KMS-11 (cell line): ENCODE data around the gene CASP10.
"Not testable (repeated sequence)": the region's sequence is repeated elsewhere in the genome, so short reads cannot be mapped to it uniquely, and the experiment has no call there.

ENCODE experiments used
- H2AFZ ChIP-seq: fragments of 200-600 bp; sonication (generic); 2 replicates; pipeline ENCODE4 v1.6.1; 2016; ENCODE audit warnings: antibody characterized with exemption, mixed run types, low read depth
- H3K27ac ChIP-seq: fragments of 200-600 bp; sonication (generic); 2 replicates; pipeline ENCODE4 v1.6.1; 2016; ENCODE audit warnings: mild to moderate bottlenecking, mixed run types
- H3K27me3 ChIP-seq: fragments of 200-600 bp; sonication (generic); 2 replicates; pipeline ENCODE4 v1.6.1; 2017; ENCODE audit warnings: mild to moderate bottlenecking, low read depth, mixed run types, moderate library complexity; ENCODE audit not compliant: insufficient read depth
- H3K36me3 ChIP-seq: fragments of 200-600 bp; sonication (generic); 2 replicates; pipeline ENCODE4 v1.6.1; 2017; ENCODE audit warnings: mild to moderate bottlenecking, mixed run types; ENCODE audit not compliant: insufficient read depth
- H3K4me1 ChIP-seq: fragments of 200-600 bp; sonication (generic); 2 replicates; pipeline ENCODE4 v1.6.1; 2016; ENCODE audit warnings: mild to moderate bottlenecking, low read depth, mixed run types; ENCODE audit not compliant: poor library complexity, severe bottlenecking
- H3K4me2 ChIP-seq: fragments of 200-600 bp; sonication (generic); 2 replicates; pipeline ENCODE4 v1.7.0; 2016; ENCODE audit warnings: mild to moderate bottlenecking, mixed run types
- H3K4me3 ChIP-seq: fragments of 200-600 bp; sonication (generic); IDR thresholded peaks from 2 replicates; pipeline ENCODE4 v1.6.1; 2017; ENCODE audit warnings: low read depth, low read length, mixed read lengths; ENCODE audit not compliant: insufficient read depth
- H3K79me2 ChIP-seq: fragments of 200-600 bp; sonication (generic); 2 replicates; pipeline ENCODE4 v1.6.1; 2016; ENCODE audit warnings: low read depth, mixed run types; ENCODE audit not compliant: insufficient read depth
- H3K9ac ChIP-seq: fragments of 200-600 bp; sonication (generic); 2 replicates; pipeline ENCODE4 v1.6.1; 2016; ENCODE audit warnings: mild to moderate bottlenecking, mixed run types
- H4K20me1 ChIP-seq: fragments of 200-600 bp; sonication (generic); 2 replicates; pipeline ENCODE4 v1.6.1; 2016; ENCODE audit warnings: mild to moderate bottlenecking, mixed run types; ENCODE audit not compliant: insufficient read depth
- TF ChIP-seq, protein P1 (sequence below): fragments of 200-600 bp; sonication (generic); conservative IDR thresholded peaks from 2 replicates; pipeline ENCODE4 v1.6.1; 2017; ENCODE audit warnings: low read depth, mild to moderate bottlenecking, antibody characterized with exemption, low read length, moderate library complexity, mixed read lengths

CASP10 gene

DNA sequence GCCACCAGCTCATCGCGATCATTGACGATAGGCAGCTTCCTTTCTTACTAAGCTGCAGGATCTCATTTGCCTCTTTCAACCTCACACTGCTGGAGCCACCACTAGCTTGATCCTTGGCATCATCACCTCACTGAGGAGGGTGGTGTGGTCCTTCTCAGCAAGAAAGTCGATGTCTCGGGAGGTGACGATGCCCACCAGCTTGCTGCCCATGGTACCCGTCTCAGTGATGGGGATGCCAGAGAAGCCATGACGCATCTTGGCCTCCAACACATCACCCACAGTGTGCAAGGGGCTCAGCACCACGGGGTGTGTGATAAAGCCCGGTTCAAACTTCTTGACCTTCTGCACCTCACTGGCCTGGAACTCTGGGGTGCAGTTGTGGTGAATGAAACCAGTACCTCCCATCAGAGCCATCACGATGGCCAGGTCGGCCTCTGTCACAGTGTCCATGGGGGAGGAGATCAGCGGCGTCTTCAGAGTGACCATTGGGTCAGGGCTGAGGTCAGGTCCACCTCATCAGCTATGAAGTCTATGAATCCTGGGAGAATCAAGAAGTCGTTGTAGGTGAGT is 44.5 kb upstream of the CASP10 start:
- H3K79me2 ChIP-seq = peaks cover 14% of the 10 kb centered on the region; the same call in 1 of the 2 replicates
- H3K4me2 ChIP-seq = no peak overlapping the region
- H3K27ac ChIP-seq = no peak overlapping the region
- no peaks in the 10 kb centered on the region for H3K27me3 ChIP-seq
- no peaks in the 10 kb centered on the region for H3K4me1 ChIP-seq
- H4K20me1 ChIP-seq = no peaks in the 10 kb centered on the region
- no peak overlapping the region for H3K9ac ChIP-seq
- TF ChIP-seq, protein P1, sequence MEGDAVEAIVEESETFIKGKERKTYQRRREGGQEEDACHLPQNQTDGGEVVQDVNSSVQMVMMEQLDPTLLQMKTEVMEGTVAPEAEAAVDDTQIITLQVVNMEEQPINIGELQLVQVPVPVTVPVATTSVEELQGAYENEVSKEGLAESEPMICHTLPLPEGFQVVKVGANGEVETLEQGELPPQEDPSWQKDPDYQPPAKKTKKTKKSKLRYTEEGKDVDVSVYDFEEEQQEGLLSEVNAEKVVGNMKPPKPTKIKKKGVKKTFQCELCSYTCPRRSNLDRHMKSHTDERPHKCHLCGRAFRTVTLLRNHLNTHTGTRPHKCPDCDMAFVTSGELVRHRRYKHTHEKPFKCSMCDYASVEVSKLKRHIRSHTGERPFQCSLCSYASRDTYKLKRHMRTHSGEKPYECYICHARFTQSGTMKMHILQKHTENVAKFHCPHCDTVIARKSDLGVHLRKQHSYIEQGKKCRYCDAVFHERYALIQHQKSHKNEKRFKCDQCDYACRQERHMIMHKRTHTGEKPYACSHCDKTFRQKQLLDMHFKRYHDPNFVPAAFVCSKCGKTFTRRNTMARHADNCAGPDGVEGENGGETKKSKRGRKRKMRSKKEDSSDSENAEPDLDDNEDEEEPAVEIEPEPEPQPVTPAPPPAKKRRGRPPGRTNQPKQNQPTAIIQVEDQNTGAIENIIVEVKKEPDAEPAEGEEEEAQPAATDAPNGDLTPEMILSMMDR = no peak
- H3K36me3 ChIP-seq = peaks cover 12% of the 10 kb centered on the region; the same call in 1 of the 2 replicates
- H2AFZ ChIP-seq = no peak overlapping the region
- no peak overlapping the region for H3K4me3 ChIP-seq

DNA sequence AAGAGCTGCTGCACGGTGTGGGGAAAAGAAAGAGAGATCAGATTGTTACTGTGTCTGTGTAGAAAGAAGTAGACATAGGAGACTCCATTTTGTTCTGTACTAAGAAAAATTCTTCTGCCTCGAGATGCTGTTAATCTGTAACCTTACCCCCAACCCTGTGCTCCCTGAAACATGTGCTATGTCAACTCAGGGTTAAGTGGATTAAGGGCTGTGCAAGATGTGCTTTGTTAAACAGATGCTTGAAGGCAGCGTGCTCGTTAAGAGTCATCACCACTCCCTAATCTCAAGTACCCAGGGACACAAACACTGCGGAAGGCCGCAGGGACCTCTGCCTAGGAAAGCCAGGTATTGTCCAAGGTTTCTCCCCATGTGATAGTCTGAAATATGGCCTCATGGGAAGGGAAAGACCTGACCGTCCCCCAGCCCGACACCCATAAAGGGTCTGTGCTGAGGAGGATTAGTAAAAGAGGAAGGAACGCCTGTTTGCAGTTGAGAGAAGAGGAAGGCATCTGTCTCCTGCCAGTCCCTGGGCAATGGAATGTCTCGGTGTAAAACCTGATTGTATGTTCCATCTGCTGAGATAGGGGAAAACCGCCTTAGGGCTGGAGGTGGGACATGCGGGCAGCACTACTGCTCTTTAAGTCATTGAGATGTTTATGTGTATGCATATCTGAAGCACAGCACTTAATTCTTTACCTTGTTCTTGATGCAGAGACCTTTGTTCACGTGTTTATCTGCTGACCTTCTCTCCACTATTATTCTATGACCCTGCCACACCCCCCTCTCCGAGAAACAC is 43.8 kb upstream of the CASP10 start:
- H3K36me3 ChIP-seq = peaks cover 12% of the 10 kb centered on the region; the same call in 1 of the 2 replicates
- not testable (repeated sequence) for H3K27me3 ChIP-seq, H3K9ac ChIP-seq

DNA sequence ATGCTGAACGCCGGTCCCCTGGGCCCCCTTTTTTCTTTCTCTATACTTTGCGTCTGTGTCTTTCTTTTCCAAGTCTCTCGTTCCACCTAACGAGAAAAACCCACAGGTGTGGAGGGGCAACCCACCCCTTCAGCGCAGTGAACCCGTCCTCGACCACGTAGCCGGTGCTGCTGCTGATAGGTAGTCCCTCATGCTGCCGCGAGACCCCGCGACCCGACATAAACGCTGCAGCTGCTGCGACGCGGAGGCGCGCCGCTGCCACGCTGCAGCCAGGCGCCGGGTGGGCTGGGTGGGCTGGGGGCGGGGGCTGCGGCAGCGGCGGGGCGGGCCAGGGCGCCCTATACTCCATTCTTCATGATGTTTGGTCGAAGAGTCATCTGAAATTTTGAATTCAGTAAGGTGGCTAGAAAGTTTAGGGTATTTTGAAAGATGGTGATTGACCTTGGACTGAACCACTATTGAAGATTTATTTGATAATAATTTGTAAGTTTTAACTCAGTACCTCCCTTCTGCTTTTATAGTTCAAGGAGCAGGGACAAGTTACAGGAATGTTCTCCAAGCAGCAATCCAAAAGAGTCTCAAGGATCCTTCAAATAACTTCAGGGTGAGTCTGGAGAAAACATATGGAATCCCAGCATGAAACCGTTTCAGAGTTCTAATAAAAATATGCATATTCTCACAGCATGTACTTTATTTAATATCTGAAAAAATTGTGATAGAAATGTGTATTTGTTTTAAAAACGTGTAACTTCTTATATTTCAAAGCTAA is 42.9 kb upstream of the CASP10 start:
- H3K79me2 ChIP-seq = peaks cover 9% of the 10 kb centered on the region; the same call in 1 of the 2 replicates
- TF ChIP-seq, protein P1 = no peak
- H3K4me3 ChIP-seq = no peak overlapping the region
- no peak overlapping the region for H3K9ac ChIP-seq
- H3K36me3 ChIP-seq = peaks cover 11% of the 10 kb centered on the region; the same call in 1 of the 2 replicates
- no peak overlapping the region for H2AFZ ChIP-seq
- no peak overlapping the region for H3K27ac ChIP-seq
- H3K4me1 ChIP-seq = peaks cover 11% of the 10 kb centered on the region
- no peaks in the 10 kb centered on the region for H4K20me1 ChIP-seq
- H3K27me3 ChIP-seq = no peaks in the 10 kb centered on the region
- H3K4me2 ChIP-seq = no peak overlapping the region

More for the DNA sequence above, 43.8 kb upstream of the CASP10 start:
- not testable (repeated sequence) for H3K4me2 ChIP-seq, H3K27ac ChIP-seq, H4K20me1 ChIP-seq, H3K4me3 ChIP-seq, H2AFZ ChIP-seq, H3K4me1 ChIP-seq
- H3K79me2 ChIP-seq = peaks cover 13% of the 10 kb centered on the region; the same call in 1 of the 2 replicates

DNA sequence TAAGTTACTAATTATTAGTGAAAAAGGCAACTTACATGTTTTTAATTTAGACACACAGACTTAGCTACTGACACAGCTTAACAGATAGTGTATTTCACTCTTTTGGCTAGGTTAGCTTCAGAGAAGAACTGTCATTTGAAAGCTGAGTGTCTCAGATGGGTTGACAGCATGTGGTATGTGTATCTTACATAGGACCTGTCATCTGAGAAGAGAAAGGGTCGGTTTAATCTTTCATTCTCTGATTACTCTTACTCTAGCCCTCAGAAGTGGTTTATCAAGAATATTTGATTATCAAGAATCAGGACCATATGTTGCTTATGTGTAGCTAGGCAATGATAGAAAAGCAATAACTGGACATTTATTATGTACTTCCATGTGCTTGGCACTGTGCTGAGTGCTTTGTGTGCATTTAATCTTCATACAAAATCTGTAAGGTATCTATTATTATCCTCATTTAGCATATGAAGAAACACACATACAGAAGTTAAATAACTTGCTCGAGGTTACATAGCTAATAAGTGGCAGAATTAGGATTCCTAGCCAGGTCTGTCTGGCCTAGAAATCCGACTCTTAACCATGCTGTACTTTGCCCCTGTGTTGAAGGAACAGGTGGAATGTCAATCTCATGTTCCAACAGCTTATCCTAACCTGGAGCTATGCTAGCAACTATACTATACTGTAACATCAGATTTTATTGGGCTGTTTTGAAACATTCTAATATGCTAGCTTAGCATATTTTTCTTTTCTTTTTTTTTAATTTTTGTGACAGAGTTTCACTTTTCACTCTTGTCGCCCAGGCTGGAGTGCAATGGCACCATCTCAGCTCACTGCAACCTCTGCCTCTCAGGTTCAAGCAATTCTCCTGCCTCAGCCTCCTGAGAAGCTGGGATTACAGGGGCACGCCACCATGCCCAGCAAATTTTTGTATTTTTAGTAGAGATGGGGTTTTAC is 38.6 kb upstream of the CASP10 start:
- Histone ChIP-seq H3K4me2 (no peak overlapping the region), H3K9ac (no peak overlapping the region), H3K4me1 (peaks cover 45% of the 10 kb centered on the region), H2AFZ (no peak overlapping the region), H3K79me2 (no peaks in the 10 kb centered on the region), H3K4me3 (no peak overlapping the region), H3K27me3 (no peaks in the 10 kb centered on the region), H4K20me1 (no peaks in the 10 kb centered on the region), H3K27ac (no peak overlapping the region), H3K36me3 (no peaks in the 10 kb centered on the region)
- TF ChIP-seq, protein P1 = no peak
